Measurements from ENCODE around the gene UVSSA.

DNA sequence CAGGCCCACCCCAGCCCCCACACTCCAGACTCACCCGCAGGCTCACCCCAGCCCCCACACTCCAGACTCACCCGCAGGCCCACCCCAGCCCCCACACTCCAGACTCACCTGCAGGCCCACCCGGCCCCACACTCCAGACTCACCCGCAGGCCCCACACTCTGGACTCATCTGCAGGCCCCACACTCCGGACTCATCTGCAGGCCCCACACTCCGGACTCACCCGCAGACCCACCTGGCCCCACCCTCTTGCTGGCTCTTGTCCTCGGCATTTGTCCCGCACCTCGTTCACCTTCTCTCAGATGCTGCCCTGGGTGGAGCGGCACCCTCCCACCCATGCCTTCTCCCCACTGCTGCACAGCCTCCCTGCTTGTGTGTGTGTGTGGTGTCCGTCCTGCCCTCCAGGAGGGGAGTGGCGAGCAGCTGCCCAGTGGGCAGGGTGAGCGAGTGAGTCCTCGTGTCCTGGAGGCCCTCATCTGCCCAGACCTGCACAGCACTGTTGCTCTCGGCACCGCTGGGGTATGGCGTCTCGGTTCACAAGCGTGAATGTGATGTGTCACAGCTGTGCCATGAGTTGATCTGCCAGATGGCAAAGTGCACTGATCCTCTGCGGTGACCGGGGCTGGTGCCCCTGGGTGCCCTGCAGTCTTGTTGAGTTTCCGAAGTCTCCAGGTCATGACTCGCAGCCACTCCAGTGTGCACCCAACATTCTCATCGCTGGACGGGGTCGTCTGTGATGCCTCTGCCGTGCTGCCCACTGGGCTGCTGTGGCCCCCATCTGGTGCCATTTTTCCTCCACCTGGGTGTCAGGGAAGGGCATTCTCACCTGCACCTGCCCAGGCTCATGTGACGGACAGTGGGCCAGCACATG is 29.6 kb upstream of the UVSSA start:
- TF ChIP-seq, protein P1, sequence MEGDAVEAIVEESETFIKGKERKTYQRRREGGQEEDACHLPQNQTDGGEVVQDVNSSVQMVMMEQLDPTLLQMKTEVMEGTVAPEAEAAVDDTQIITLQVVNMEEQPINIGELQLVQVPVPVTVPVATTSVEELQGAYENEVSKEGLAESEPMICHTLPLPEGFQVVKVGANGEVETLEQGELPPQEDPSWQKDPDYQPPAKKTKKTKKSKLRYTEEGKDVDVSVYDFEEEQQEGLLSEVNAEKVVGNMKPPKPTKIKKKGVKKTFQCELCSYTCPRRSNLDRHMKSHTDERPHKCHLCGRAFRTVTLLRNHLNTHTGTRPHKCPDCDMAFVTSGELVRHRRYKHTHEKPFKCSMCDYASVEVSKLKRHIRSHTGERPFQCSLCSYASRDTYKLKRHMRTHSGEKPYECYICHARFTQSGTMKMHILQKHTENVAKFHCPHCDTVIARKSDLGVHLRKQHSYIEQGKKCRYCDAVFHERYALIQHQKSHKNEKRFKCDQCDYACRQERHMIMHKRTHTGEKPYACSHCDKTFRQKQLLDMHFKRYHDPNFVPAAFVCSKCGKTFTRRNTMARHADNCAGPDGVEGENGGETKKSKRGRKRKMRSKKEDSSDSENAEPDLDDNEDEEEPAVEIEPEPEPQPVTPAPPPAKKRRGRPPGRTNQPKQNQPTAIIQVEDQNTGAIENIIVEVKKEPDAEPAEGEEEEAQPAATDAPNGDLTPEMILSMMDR (IDR thresholded peaks at IDR 0.05): no peak
- TF ChIP-seq POLR2AphosphoS5 (IDR thresholded peaks at IDR 0.05): no peak
- TF ChIP-seq POLR2A (IDR thresholded peaks at IDR 0.05): no peak
- no peak for TF ChIP-seq EP300 (IDR thresholded peaks at IDR 0.05; ENCODE audit: low read depth)
